Measurements from ENCODE around the gene RC3H2.
"Not testable (repeated sequence)": the region's sequence is repeated elsewhere in the genome, so short reads cannot be mapped to it uniquely, and the experiment has no call there.

The RC3H2 gene

GRCh38 chr9:122841501-122841900 lies 63.7 kb downstream of the RC3H2 start:
- no peak for DNase-seq (ENCODE audit: low read depth, low spot score)

- DNase-seq (ENCODE audit: low read depth, low spot score) = not testable (repeated sequence)
Measured at GRCh38 chr9:122838441-122838840, 66.7 kb downstream of the RC3H2 start.

GRCh38 chr9:122837266-122837850 lies 67.8 kb downstream of the RC3H2 start:
- no peak for DNase-seq (ENCODE audit: low read depth, low spot score)

- DNase-seq (ENCODE audit: low read depth, low spot score) = no peak
Measured at GRCh38 chr9:122835313-122835731, 69.8 kb downstream of the RC3H2 start.

GRCh38 chr9:122832194-122832593 lies 73.0 kb downstream of the RC3H2 start:
- DNase-seq (ENCODE audit: low read depth, low spot score) = no peak

GRCh38 chr9:122828965-122829284 lies 76.2 kb downstream of the RC3H2 start:
- not testable (repeated sequence) for DNase-seq (ENCODE audit: low read depth, low spot score)

- peak; percentile 3 for DNase-seq (ENCODE audit: low read depth, low spot score)
Measured at GRCh38 chr9:122827761-122828093, 77.4 kb downstream of the RC3H2 start.

- DNase-seq (ENCODE audit: low read depth, low spot score) = no peak
Measured at GRCh38 chr9:122822938-122823337, 82.2 kb downstream of the RC3H2 start.

GRCh38 chr9:122822056-122822455 lies 83.1 kb downstream of the RC3H2 start:
- no peak for DNase-seq (ENCODE audit: low read depth, low spot score)

GRCh38 chr9:122821278-122821943 lies 83.7 kb downstream of the RC3H2 start:
- no peak for DNase-seq (ENCODE audit: low read depth, low spot score)

GRCh38 chr9:122820490-122820845 lies 84.7 kb downstream of the RC3H2 start:
- no peak for DNase-seq (ENCODE audit: low read depth, low spot score)

- peak; percentile 40 for DNase-seq (ENCODE audit: low read depth, low spot score)
Measured at GRCh38 chr9:122819791-122820489, 85.2 kb downstream of the RC3H2 start.

GRCh38 chr9:122819326-122819725 lies 85.8 kb downstream of the RC3H2 start:
- peak; percentile 66 for DNase-seq (ENCODE audit: low read depth, low spot score)

GRCh38 chr9:122816163-122816867 lies 88.8 kb downstream of the RC3H2 start:
- DNase-seq (ENCODE audit: low read depth, low spot score) = peak; percentile 43

- DNase-seq (ENCODE audit: low read depth, low spot score) = no peak
Measured at GRCh38 chr9:122815544-122815943, 89.6 kb downstream of the RC3H2 start.

- no peak for DNase-seq (ENCODE audit: low read depth, low spot score)
Measured at GRCh38 chr9:122814545-122814944, 90.6 kb downstream of the RC3H2 start.

GRCh38 chr9:122812736-122813135 lies 92.4 kb downstream of the RC3H2 start:
- DNase-seq (ENCODE audit: low read depth, low spot score) = no peak

- DNase-seq (ENCODE audit: low read depth, low spot score) = peak; percentile 67
Measured at GRCh38 chr9:122810306-122810946, 94.7 kb downstream of the RC3H2 start.

- not testable (repeated sequence) for DNase-seq (ENCODE audit: low read depth, low spot score)
Measured at GRCh38 chr9:122809261-122809660, 95.9 kb downstream of the RC3H2 start.

GRCh38 chr9:122808141-122808540 lies 97.0 kb downstream of the RC3H2 start:
- DNase-seq (ENCODE audit: low read depth, low spot score) = no peak

- no peak for DNase-seq (ENCODE audit: low read depth, low spot score)
Measured at GRCh38 chr9:122807271-122807900, 97.8 kb downstream of the RC3H2 start.

- DNase-seq (ENCODE audit: low read depth, low spot score) = no peak
Measured at GRCh38 chr9:122806661-122807060, 98.5 kb downstream of the RC3H2 start.
